ENCODE results near the gene AOX1. TPM values are rescaled to one million over a fixed set of nuclear protein-coding genes. Genes with fewer than 3 reads are reported as not detected.

The AOX1 gene
- polyA plus RNA-seq, 1 of the 3 experiments (the other 2 are of a cell fraction), result 3.3 TPM

DNA sequence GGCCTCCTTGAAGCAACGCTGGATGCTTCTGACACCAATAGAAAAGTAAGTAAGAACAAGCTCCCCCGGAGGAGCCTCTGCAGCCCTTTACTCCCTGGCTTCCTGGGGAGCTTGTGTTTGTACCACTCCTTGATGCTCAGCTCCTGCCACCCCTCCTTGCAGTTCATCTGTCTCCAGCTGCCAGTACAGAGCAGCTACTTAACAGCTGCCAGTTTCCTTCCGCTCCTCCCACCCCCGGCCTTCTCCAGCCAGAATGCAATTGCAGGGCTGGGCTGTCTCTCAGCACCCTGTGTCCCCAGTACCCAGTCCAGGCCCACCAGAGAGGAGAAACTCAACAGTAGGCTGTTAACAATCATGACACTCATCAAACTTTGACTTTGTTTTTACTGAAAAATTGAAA is 109.4 kb downstream of the AOX1 start:
- TF ChIP-seq, protein P1, sequence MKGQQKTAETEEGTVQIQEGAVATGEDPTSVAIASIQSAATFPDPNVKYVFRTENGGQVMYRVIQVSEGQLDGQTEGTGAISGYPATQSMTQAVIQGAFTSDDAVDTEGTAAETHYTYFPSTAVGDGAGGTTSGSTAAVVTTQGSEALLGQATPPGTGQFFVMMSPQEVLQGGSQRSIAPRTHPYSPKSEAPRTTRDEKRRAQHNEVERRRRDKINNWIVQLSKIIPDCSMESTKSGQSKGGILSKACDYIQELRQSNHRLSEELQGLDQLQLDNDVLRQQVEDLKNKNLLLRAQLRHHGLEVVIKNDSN (IDR thresholded peaks at IDR 0.05; ENCODE audit: borderline replicate concordance, low read depth), result no peak
- TF ChIP-seq MXI1 (IDR thresholded peaks at IDR 0.05; ENCODE audit: low read depth, low read length) (no peak), FOXM1 (IDR thresholded peaks at IDR 0.05; ENCODE audit: low read depth) (no peak), TEAD4 (IDR thresholded peaks at IDR 0.05; ENCODE audit: borderline replicate concordance, insufficient read depth) (no peak), MEF2A (IDR thresholded peaks at IDR 0.05; ENCODE audit: borderline replicate concordance, low read depth) (no peak), CHD2 (IDR thresholded peaks at IDR 0.05; ENCODE audit: low read length, partially characterized antibody) (no peak)
- TF ChIP-seq, protein P2, sequence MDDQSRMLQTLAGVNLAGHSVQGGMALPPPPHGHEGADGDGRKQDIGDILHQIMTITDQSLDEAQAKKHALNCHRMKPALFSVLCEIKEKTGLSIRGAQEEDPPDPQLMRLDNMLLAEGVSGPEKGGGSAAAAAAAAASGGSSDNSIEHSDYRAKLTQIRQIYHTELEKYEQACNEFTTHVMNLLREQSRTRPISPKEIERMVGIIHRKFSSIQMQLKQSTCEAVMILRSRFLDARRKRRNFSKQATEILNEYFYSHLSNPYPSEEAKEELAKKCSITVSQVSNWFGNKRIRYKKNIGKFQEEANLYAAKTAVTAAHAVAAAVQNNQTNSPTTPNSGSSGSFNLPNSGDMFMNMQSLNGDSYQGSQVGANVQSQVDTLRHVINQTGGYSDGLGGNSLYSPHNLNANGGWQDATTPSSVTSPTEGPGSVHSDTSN (IDR thresholded peaks at IDR 0.05), result no peak
- TF ChIP-seq, protein P3, sequence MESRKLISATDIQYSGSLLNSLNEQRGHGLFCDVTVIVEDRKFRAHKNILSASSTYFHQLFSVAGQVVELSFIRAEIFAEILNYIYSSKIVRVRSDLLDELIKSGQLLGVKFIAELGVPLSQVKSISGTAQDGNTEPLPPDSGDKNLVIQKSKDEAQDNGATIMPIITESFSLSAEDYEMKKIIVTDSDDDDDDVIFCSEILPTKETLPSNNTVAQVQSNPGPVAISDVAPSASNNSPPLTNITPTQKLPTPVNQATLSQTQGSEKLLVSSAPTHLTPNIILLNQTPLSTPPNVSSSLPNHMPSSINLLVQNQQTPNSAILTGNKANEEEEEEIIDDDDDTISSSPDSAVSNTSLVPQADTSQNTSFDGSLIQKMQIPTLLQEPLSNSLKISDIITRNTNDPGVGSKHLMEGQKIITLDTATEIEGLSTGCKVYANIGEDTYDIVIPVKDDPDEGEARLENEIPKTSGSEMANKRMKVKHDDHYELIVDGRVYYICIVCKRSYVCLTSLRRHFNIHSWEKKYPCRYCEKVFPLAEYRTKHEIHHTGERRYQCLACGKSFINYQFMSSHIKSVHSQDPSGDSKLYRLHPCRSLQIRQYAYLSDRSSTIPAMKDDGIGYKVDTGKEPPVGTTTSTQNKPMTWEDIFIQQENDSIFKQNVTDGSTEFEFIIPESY (IDR thresholded peaks at IDR 0.05; ENCODE audit: borderline replicate concordance, low read depth), result no peak
- TF ChIP-seq, protein P4, sequence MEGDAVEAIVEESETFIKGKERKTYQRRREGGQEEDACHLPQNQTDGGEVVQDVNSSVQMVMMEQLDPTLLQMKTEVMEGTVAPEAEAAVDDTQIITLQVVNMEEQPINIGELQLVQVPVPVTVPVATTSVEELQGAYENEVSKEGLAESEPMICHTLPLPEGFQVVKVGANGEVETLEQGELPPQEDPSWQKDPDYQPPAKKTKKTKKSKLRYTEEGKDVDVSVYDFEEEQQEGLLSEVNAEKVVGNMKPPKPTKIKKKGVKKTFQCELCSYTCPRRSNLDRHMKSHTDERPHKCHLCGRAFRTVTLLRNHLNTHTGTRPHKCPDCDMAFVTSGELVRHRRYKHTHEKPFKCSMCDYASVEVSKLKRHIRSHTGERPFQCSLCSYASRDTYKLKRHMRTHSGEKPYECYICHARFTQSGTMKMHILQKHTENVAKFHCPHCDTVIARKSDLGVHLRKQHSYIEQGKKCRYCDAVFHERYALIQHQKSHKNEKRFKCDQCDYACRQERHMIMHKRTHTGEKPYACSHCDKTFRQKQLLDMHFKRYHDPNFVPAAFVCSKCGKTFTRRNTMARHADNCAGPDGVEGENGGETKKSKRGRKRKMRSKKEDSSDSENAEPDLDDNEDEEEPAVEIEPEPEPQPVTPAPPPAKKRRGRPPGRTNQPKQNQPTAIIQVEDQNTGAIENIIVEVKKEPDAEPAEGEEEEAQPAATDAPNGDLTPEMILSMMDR (IDR thresholded peaks at IDR 0.05), result no peak
- TF ChIP-seq, protein P5, sequence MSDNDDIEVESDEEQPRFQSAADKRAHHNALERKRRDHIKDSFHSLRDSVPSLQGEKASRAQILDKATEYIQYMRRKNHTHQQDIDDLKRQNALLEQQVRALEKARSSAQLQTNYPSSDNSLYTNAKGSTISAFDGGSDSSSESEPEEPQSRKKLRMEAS (IDR thresholded peaks at IDR 0.05; ENCODE audit: low read depth), result no peak
- no peaks in the 10 kb centered on the region for H3K36me3 ChIP-seq (replicated peaks in 1 of 2; ENCODE audit: control insufficient read depth in 1 of 2, insufficient read depth in 2 of 2, low read length in 1 of 2)
- no peak overlapping the region for H3K27ac ChIP-seq (ENCODE audit: low read depth in 2 of 2, low read length in 1 of 2)
- no peaks in the 10 kb centered on the region for H3K4me1 ChIP-seq (ENCODE audit: control insufficient read depth in 1 of 2, insufficient read depth in 2 of 2, low read depth in 1 of 2, low read length in 1 of 2)
- no peak overlapping the region for H3K4me3 ChIP-seq (ENCODE audit: low read depth in 2 of 2, low read length in 1 of 2)
- ChIA-PET CTCF (interaction anchor here (0.8 to 2.8 kb wide), 5 partner anchors 8 to 214 kb away, joined by 3 to 9 read pairs (median 4); partner anchors contain the start of gene KCTD18), POLR2A (no interaction called here)
- no peaks in the 10 kb centered on the region for H3K9me3 ChIP-seq
- no peak overlapping the region for H3K9ac ChIP-seq
- H3K4me2 ChIP-seq, result no peak overlapping the region
- no peak overlapping the region for H2AFZ ChIP-seq (ENCODE audit: low read depth)
- 63% methylated on average over 4 of the region's 4 CpGs for WGBS (ENCODE audit: low lambda C conversion rate)
- no peaks in the 10 kb centered on the region for H3F3A ChIP-seq (replicated peaks; ENCODE audit: insufficient read depth)
- no peaks in the 10 kb centered on the region for H3K9me2 ChIP-seq
- no peaks in the 10 kb centered on the region for H4K20me1 ChIP-seq (ENCODE audit: insufficient read depth)
- H3K79me2 ChIP-seq (ENCODE audit: insufficient read depth), result no peaks in the 10 kb centered on the region
- no peak for DNase-seq
- no peaks in the 10 kb centered on the region for H3K27me3 ChIP-seq (ENCODE audit: insufficient read depth)

DNA sequence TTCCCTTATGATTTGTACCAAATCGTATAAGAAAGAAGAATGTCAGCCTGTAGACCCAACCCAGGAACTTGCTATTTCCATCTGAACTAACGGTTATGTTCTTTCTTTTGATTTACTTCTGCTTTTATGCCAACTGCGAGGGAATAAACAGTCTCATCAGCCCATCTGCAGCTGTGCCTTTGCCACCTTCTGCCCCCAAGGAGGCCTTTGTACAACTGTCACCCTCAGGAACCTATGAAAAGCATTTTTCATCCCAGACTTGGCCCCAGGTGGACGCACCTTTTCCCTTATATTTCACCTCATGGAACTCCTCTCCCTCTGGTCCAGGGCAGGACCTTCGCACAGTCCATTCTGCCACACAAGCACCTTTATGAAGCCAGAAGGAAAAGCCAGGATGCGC is 109.8 kb downstream of the AOX1 start:
- Histone ChIP-seq H3K4me2 (no peak overlapping the region), H4K20me1 (ENCODE audit: insufficient read depth) (no peaks in the 10 kb centered on the region), H3K9ac (no peak overlapping the region), H3F3A (replicated peaks; ENCODE audit: insufficient read depth) (no peaks in the 10 kb centered on the region), H3K79me2 (ENCODE audit: insufficient read depth) (no peaks in the 10 kb centered on the region), H2AFZ (ENCODE audit: low read depth) (no peak overlapping the region), H3K9me3 (no peaks in the 10 kb centered on the region), H3K4me3 (ENCODE audit: low read depth in 2 of 2, low read length in 1 of 2) (no peak overlapping the region), H3K27ac (ENCODE audit: low read depth in 2 of 2, low read length in 1 of 2) (no peak overlapping the region), H3K27me3 (ENCODE audit: insufficient read depth) (no peaks in the 10 kb centered on the region), H3K9me2 (no peaks in the 10 kb centered on the region), H3K36me3 (replicated peaks in 1 of 2; ENCODE audit: control insufficient read depth in 1 of 2, insufficient read depth in 2 of 2, low read length in 1 of 2) (no peaks in the 10 kb centered on the region), H3K4me1 (ENCODE audit: control insufficient read depth in 1 of 2, insufficient read depth in 2 of 2, low read depth in 1 of 2, low read length in 1 of 2) (no peaks in the 10 kb centered on the region)
- 87% methylated on average over 6 of the region's 6 CpGs for WGBS (ENCODE audit: low lambda C conversion rate)
- no peak for DNase-seq
- ChIA-PET POLR2A (no interaction called here), CTCF (interaction anchor here (1.1 to 2.8 kb wide), 3 partner anchors 8 to 186 kb away, joined by 3 to 9 read pairs (median 4); partner anchors contain the start of gene KCTD18)
- TF ChIP-seq JUND (IDR thresholded peaks at IDR 0.05), result no peak
- TF ChIP-seq EP300 (IDR thresholded peaks at IDR 0.05; ENCODE audit: borderline replicate concordance in 1 of 2, low read depth in 1 of 2, low read length in 1 of 2), result no peak
- TF ChIP-seq, protein P5 (IDR thresholded peaks at IDR 0.05; ENCODE audit: low read depth), result no peak
- no peak for TF ChIP-seq NRF1 (IDR thresholded peaks at IDR 0.05; ENCODE audit: low read depth, low read length)
- TF ChIP-seq, protein P1 (IDR thresholded peaks at IDR 0.05; ENCODE audit: borderline replicate concordance, low read depth), result no peak
- TF ChIP-seq GATA2 (CRISPR knock-in tag; IDR thresholded peaks at IDR 0.05), result no peak
- no peak for TF ChIP-seq FOXM1 (IDR thresholded peaks at IDR 0.05; ENCODE audit: low read depth)
- TF ChIP-seq, protein P4 (IDR thresholded peaks at IDR 0.05), result no peak
